Coronary artery (tissue), 2 donors: Measurements from ENCODE around the gene GFI1B.

ENCODE experiments used
- DNase-seq: peaks from one replicate; pipeline ENCODE4 v3.0.0-alpha.2; 2017; ENCODE audit warnings: low spot score
- H3K27ac ChIP-seq, 2 donors: fragments of 200-600 bp; sonication (generic); one replicate each; pipeline ENCODE4 v1.5.1; 2016 to 2019
- H3K4me3 ChIP-seq: fragments of 200-600 bp; sonication (generic); 2 replicates; pipeline ENCODE4 v1.5.1; 2016; ENCODE audit warnings: mild to moderate bottlenecking, moderate library complexity
- TF ChIP-seq, protein P1 (sequence below): fragments of 200-600 bp; sonication (generic); IDR thresholded peaks from one replicate; pipeline ENCODE4 v1.5.1; 2019; ENCODE audit warnings: antibody characterized with exemption

The GFI1B gene

DNA sequence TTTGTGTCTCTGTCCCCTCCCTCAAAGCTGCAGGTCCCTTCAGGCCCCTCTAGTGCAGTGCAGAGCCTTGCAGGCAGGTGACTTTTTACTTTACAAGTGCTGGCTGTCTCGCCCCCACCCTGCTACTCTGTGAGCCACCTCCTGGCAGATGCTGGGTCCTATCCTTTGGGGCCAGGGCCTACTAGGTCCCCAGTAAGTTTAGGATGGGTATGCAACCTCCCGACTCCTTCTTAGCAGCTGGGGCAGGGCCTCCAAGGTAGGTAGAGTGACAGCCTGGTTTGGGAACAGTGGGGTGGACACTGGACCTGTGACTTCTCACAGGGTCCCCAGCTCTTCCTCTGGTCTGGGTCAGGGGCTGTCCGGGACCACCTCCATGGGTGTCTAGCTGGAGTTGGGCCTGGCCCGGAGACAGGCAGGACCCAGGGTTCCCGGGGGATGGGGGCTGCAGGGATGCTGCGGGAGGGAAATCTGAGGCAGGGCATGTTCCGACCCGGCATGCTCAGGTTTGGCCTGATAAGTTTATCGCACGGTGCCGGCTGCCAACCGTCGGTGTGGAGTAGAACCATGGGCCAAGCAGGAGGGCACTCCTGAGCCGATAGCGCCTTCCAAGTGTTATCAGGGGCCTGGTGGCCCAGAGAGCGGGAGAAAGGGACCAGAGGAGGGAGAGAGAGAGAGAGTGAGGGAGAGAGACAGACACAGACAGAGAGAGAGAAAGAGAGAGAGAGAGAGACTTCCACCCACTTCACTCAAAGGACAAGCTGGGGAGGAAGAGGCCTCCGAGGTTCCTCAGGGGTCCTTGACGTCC lies 20.5 kb downstream of the GFI1B start:
- no peak for DNase-seq
- Histone ChIP-seq H3K4me3 (no peak overlapping the region), H3K27ac (no peak overlapping the region)
- TF ChIP-seq, protein P1, sequence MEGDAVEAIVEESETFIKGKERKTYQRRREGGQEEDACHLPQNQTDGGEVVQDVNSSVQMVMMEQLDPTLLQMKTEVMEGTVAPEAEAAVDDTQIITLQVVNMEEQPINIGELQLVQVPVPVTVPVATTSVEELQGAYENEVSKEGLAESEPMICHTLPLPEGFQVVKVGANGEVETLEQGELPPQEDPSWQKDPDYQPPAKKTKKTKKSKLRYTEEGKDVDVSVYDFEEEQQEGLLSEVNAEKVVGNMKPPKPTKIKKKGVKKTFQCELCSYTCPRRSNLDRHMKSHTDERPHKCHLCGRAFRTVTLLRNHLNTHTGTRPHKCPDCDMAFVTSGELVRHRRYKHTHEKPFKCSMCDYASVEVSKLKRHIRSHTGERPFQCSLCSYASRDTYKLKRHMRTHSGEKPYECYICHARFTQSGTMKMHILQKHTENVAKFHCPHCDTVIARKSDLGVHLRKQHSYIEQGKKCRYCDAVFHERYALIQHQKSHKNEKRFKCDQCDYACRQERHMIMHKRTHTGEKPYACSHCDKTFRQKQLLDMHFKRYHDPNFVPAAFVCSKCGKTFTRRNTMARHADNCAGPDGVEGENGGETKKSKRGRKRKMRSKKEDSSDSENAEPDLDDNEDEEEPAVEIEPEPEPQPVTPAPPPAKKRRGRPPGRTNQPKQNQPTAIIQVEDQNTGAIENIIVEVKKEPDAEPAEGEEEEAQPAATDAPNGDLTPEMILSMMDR, result no peak

GRCh38 chr9:133002147-133003070 lies 23.9 kb downstream of the GFI1B start:
- no peak overlapping the region for H3K27ac ChIP-seq
- DNase-seq, result no peak
- TF ChIP-seq, protein P1, result no peak
- no peak overlapping the region for H3K4me3 ChIP-seq

- DNase-seq, result no peak
- TF ChIP-seq, protein P1, result no peak
- Histone ChIP-seq H3K27ac (no peak overlapping the region), H3K4me3 (no peak overlapping the region)
Observed at GRCh38 chr9:133003071-133003461, 24.6 kb downstream of the GFI1B start.

DNA sequence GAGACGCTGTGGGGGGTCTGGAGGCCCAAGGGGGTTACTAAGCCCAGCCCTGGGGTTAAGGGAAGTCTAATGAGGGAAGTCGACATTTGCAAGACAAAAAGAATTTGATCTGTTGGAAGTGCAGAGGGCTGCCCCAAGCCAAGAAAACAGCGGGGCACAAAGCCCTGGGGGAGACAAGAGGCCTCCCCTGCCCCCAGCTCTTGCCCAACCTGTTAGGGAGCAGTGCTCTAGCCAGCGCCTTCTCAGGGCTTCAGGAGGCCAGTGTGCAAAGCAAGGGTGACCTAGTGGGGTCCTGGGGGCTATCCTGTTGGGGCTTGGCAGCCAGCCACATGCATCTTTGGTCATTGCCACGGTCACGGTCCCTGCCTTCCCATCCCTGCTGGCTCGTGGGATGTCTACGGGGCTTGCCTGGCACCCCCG lies 25.2 kb downstream of the GFI1B start:
- TF ChIP-seq, protein P1, result no peak
- H3K4me3 ChIP-seq, result no peak overlapping the region
- H3K27ac ChIP-seq, result no peak overlapping the region
- DNase-seq, result no peak

GRCh38 chr9:133004091-133004998 lies 25.9 kb downstream of the GFI1B start:
- TF ChIP-seq, protein P1, result no peak
- Histone ChIP-seq H3K4me3 (no peak overlapping the region), H3K27ac (no peak overlapping the region)
- DNase-seq, result no peak

DNA sequence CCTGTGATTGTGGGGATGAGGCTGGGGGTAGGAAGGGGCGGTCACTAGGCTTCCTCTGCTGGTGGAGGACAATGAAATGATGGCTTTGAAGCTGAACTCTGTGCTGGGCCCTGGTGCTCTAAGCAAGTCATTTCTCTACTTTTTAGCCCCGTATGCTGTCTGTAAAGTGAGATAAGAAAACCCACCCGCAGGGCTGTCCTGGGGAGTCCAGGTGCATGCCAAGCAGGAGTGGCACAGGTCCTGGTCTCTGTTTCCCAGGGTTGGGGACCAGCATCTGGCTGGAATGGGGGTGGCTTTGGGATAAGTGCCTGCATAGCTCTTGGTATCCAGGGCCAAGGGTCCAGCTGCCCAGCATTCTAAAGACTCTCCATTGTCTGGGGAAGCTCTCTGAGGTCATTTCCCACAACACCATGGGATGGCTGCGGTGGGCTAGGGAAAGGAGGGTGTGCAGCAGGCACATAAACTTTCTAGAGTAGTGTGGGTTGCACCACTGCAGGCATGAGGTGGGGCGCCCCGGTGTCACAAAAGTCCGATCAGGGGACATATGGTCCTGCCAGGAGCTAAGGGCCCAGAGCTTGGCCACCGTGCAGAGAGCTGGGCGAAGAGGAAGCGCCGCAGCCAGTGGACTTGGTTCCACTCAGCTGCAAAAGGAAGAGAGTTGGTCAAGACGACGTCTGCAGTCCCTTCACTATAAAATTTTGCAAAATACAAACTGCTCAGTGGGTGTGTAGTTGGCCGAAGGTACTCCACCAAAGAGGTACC lies 26.7 kb downstream of the GFI1B start:
- H3K27ac ChIP-seq, result no peak overlapping the region
- TF ChIP-seq, protein P1, result no peak
- DNase-seq, result no peak
- H3K4me3 ChIP-seq, result no peak overlapping the region
